Mesenchymal stem cell (in vitro differentiated cells and primary cell): ENCODE measurements around the gene PDGFRB.

ENCODE experiments used
- DNase-seq: peaks from one replicate; pipeline ENCODE4 v3.0.0-alpha.2; 2013
- H2AFZ ChIP-seq: one replicate; pipeline ENCODE4 v1.6.1; 2013; ENCODE audit warnings: low read depth, mild to moderate bottlenecking, control low read depth, inconsistent platforms, low read length, moderate library complexity
- H2AK5ac ChIP-seq: 2 replicates; pipeline ENCODE4 v1.6.1; 2013; ENCODE audit warnings: low read length, moderate library complexity, mild to moderate bottlenecking, inconsistent platforms; ENCODE audit not compliant: severe bottlenecking
- H2BK120ac ChIP-seq: one replicate; pipeline ENCODE4 v1.6.1; 2013; ENCODE audit warnings: low read depth, mild to moderate bottlenecking, inconsistent platforms, low read length, moderate library complexity
- H2BK12ac ChIP-seq, 2 experiments: one replicate each; pipeline ENCODE4 v1.6.1; 2013; ENCODE audit warnings: inconsistent platforms in 2 of 2, low read length in 2 of 2, mild to moderate bottlenecking in 2 of 2, moderate library complexity in 2 of 2, control low read depth in 1 of 2
- H2BK15ac ChIP-seq: one replicate; pipeline ENCODE4 v1.6.1; 2013; ENCODE audit warnings: mild to moderate bottlenecking, low read depth, inconsistent platforms; ENCODE audit not compliant: poor library complexity, severe bottlenecking
- H2BK5ac ChIP-seq: 2 replicates; pipeline ENCODE4 v1.6.1; 2013; ENCODE audit warnings: low read depth, mild to moderate bottlenecking, low read length, control low read depth, inconsistent platforms; ENCODE audit not compliant: poor library complexity, severe bottlenecking
- H3K14ac ChIP-seq, 2 experiments: one replicate each; pipeline ENCODE4 v1.6.1; 2013; ENCODE audit warnings: inconsistent platforms in 2 of 2, low read length in 2 of 2, control low read depth in 1 of 2, mild to moderate bottlenecking in 1 of 2, moderate library complexity in 1 of 2
- H3K18ac ChIP-seq, 2 experiments: one replicate each; pipeline ENCODE4 v1.6.1; 2013; ENCODE audit warnings: inconsistent platforms in 2 of 2, low read length in 2 of 2, control low read depth in 1 of 2, low read depth in 1 of 2, mild to moderate bottlenecking in 1 of 2
- H3K23ac ChIP-seq, 2 experiments: one replicate each; pipeline ENCODE4 v1.6.1; 2013; ENCODE audit warnings: inconsistent platforms in 2 of 2, low read length in 2 of 2, mild to moderate bottlenecking in 2 of 2, moderate library complexity in 2 of 2, control low read depth in 1 of 2
- H3K27ac ChIP-seq: 2 replicates; pipeline ENCODE4 v1.5.1; 2013; ENCODE audit warnings: mild to moderate bottlenecking, moderate library complexity, low read length, control low read depth, inconsistent platforms; ENCODE audit not compliant: poor library complexity, severe bottlenecking
- H3K27me3 ChIP-seq, 2 experiments: 2 replicates each; pipeline versions ENCODE4 v1.6.1 to v1.7.0; 2013; ENCODE audit warnings: low read length in 2 of 2, mild to moderate bottlenecking in 2 of 2, moderate library complexity in 2 of 2, control low read depth in 1 of 2, inconsistent platforms in 1 of 2; ENCODE audit not compliant: control insufficient read depth in 1 of 2, insufficient read depth in 1 of 2
- H3K36me3 ChIP-seq, 2 experiments: 2 replicates each; pipeline versions ENCODE4 v1.6.1 to v1.7.0; 2013; ENCODE audit warnings: low read length in 2 of 2, control low read depth in 1 of 2, inconsistent platforms in 1 of 2, low read depth in 1 of 2, mild to moderate bottlenecking in 1 of 2; ENCODE audit not compliant: insufficient read depth in 2 of 2, control insufficient read depth in 1 of 2
- H3K4ac ChIP-seq, 2 experiments: one replicate each; pipeline ENCODE4 v1.6.1; 2013; ENCODE audit warnings: inconsistent platforms in 2 of 2, low read length in 2 of 2, mild to moderate bottlenecking in 2 of 2, moderate library complexity in 2 of 2, control low read depth in 1 of 2, low read depth in 1 of 2
- H3K4me1 ChIP-seq: 2 replicates; pipeline ENCODE4 v1.6.1; 2013; ENCODE audit warnings: low read depth, low read length, control low read depth; ENCODE audit not compliant: control insufficient read depth, insufficient read depth
- H3K4me2 ChIP-seq: 2 replicates; pipeline ENCODE4 v1.6.1; 2013; ENCODE audit warnings: low read length, mild to moderate bottlenecking, inconsistent platforms; ENCODE audit not compliant: poor library complexity, severe bottlenecking
- H3K4me3 ChIP-seq, 2 experiments: 2 replicates each; pipeline versions ENCODE4 v1.5.1 to v1.7.0; 2013; ENCODE audit warnings: low read length in 2 of 2, mild to moderate bottlenecking in 2 of 2, control low read depth in 1 of 2, low read depth in 1 of 2; ENCODE audit not compliant: insufficient read depth in 1 of 2
- H3K79me1 ChIP-seq: replicated peaks from 2 replicates; pipeline ENCODE4 v1.6.1; 2013; ENCODE audit warnings: mild to moderate bottlenecking, control low read depth, low read length, inconsistent platforms; ENCODE audit not compliant: poor library complexity, severe bottlenecking
- H3K9ac ChIP-seq: 2 replicates; pipeline ENCODE4 v1.7.0; 2013; ENCODE audit warnings: mild to moderate bottlenecking, low read length, moderate library complexity
- H3K9me3 ChIP-seq: 2 replicates; pipeline ENCODE4 v1.7.0; 2013; ENCODE audit warnings: mild to moderate bottlenecking, low read length; ENCODE audit not compliant: control insufficient read depth
- H4K8ac ChIP-seq: one replicate; pipeline ENCODE4 v1.6.1; 2013; ENCODE audit warnings: inconsistent platforms, mild to moderate bottlenecking, low read length, moderate library complexity
- H4K91ac ChIP-seq: one replicate; pipeline ENCODE4 v1.6.1; 2013; ENCODE audit warnings: mild to moderate bottlenecking, low read length, inconsistent platforms
- WGBS: methylation state at CpG from one replicate; pipeline ENCODE4 v1.1.7; 2013; ENCODE audit warnings: mixed read lengths; 5-methylcytosine and 5-hydroxymethylcytosine counted together

PDGFRB gene

DNA sequence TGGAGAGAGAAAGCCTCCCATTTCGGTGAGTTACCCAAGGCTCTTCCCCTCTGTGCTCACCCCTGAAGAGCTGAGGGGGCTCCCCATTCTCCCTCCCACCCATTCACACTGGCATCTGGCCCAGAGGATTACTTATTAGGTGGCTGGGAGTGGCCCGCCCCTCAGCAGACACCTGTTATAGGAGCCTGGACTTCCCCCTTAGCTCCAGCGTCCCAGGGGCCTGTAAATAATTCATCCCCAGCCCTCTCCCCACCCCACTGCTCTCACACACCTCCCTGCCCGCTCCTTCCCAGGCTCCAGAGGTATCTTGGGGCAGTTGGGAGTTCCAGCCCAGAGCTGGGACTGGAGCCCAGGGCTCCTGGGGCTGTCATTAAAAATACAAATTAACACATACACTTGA lies 22.6 kb upstream of the PDGFRB start:
- Histone ChIP-seq H2BK5ac (no peak overlapping the region), H3K79me1 (no peaks in the 10 kb centered on the region), H2AK5ac (no peak overlapping the region), H2AFZ (no peak overlapping the region), H3K4ac (no peak overlapping the region), H3K27ac (no peak overlapping the region), H3K27me3 (no peaks in the 10 kb centered on the region), H3K23ac (no peak overlapping the region), H3K4me2 (no peak overlapping the region), H3K14ac (no peak overlapping the region), H3K4me1 (peaks cover 11% of the 10 kb centered on the region), H3K9ac (no peak overlapping the region), H4K8ac (no peak overlapping the region), H3K9me3 (no peaks in the 10 kb centered on the region), H2BK120ac (no peak overlapping the region), H3K4me3 (no peak overlapping the region), H3K18ac (no peak overlapping the region), H2BK15ac (no peak overlapping the region), H2BK12ac (no peak overlapping the region), H4K91ac (no peak overlapping the region), H3K36me3 (no peaks in the 10 kb centered on the region)
- DNase-seq, result no peak
- WGBS, result 82% methylated on average over 4 of the region's 4 CpGs

DNA sequence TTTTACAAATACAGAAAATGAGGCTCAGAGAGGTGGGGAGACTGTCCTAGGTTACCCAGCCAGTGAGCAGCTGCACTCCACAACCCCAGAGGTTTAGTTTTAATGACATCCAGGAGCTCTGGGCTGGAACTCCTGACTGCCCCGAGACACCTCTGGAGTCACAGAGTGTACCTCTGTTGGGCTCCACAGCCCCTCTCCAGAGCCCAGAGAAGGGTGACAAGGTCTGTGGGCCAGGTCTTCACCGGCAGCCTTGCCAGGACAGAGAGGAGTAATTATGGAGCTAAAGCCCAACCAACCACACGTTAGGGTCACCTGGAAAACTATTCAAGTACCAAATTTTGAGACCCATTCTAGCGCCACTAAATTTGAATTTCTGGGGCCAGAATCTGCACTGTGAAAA lies 22.1 kb upstream of the PDGFRB start:
- no peak overlapping the region for H2BK15ac ChIP-seq
- WGBS, result 88% methylated on average over 4 of the region's 4 CpGs

DNA sequence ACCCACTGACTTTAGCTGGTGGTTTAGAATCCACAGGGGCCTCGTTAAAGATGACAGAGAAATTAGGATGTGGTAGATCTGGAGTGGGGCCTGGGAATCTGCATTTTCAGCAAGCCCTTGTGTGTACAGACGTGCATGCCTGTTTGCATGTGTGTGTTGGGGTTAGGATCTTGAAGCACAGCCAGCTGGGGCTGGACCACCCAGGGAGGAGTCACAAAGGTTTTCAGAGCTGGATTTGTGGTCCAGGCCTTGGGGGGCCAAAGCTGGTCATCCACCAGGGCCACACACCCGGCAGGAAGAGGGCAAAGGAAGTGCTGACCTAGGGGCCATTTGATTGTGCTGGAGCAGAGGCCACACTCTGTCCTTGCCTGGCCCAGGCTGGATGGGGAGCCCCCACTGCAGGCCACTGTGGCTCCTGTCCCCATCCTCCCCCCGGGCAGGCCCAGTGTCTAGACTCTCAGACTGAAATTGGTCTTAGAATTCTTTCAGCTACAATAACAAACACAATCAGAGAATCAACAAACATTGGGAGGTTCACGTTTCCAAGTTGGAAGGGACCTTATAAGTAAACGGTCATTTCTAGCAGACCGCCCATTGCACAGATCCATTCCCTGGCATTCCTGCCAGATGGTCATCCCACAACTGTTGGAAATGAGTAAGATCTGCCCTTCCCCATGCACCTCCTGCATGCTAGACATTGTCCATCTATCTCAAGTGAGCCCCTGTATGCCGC lies 21.3 kb upstream of the PDGFRB start:
- no peak overlapping the region for H2AFZ ChIP-seq
- 77% methylated on average over 8 of the region's 8 CpGs for WGBS

More for the DNA sequence above, 22.1 kb upstream of the PDGFRB start:
- H4K8ac ChIP-seq, result no peak overlapping the region
- H3K27me3 ChIP-seq, result no peaks in the 10 kb centered on the region
- H2BK12ac ChIP-seq, result no peak overlapping the region
- H3K27ac ChIP-seq, result no peak overlapping the region
- no peak overlapping the region for H2BK120ac ChIP-seq
- DNase-seq, result no peak
- H3K18ac ChIP-seq, result no peak overlapping the region
- no peaks in the 10 kb centered on the region for H3K9me3 ChIP-seq
- H2AFZ ChIP-seq, result no peak overlapping the region
- no peak overlapping the region for H4K91ac ChIP-seq
- no peaks in the 10 kb centered on the region for H3K36me3 ChIP-seq
- H2AK5ac ChIP-seq, result no peak overlapping the region
- no peak overlapping the region for H3K9ac ChIP-seq
- no peak overlapping the region for H3K4me2 ChIP-seq
- H2BK5ac ChIP-seq, result no peak overlapping the region
- no peak overlapping the region for H3K4ac ChIP-seq
- no peak overlapping the region for H3K23ac ChIP-seq
- no peak overlapping the region for H3K14ac ChIP-seq
- H3K4me1 ChIP-seq, result peaks cover 11% of the 10 kb centered on the region
- no peak overlapping the region for H3K4me3 ChIP-seq
- H3K79me1 ChIP-seq, result no peaks in the 10 kb centered on the region

DNA sequence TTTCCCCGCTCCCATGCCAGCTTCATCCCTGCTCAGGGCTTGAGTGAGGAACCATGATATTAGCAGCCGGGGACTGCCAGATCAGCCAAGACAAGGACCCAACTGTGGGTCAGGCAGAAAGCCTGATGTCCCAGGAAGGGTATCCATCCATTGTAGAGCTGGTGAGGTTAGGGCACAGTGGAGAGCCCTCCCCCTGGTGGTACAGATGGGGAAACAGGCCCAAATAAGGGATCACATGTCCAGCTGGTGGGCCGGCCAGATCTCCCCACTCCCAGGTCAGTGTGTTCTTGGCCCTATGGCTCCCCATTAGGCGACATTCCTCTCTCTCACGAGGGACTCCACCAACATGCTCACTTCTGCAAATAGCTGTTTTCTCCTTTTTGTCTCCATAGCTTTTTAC lies 19.9 kb upstream of the PDGFRB start:
- Histone ChIP-seq H3K9me3 (no peaks in the 10 kb centered on the region), H2BK5ac (no peak overlapping the region), H3K4me3 (no peak overlapping the region), H3K14ac (no peak overlapping the region), H3K36me3 (no peaks in the 10 kb centered on the region), H3K27ac (no peak overlapping the region), H2AFZ (no peak overlapping the region), H3K4ac (no peak overlapping the region), H2BK120ac (no peak overlapping the region), H2AK5ac (no peak overlapping the region), H3K79me1 (no peaks in the 10 kb centered on the region), H3K18ac (no peak overlapping the region), H4K8ac (no peak overlapping the region), H3K23ac (peak overlapping the region in 1 of 2 experiments; percentile 3), H3K4me1 (peaks cover 13% of the 10 kb centered on the region), H3K9ac (no peak overlapping the region), H2BK12ac (no peak overlapping the region), H4K91ac (peak overlapping the region; percentile 43), H3K4me2 (no peak overlapping the region), H3K27me3 (peaks cover 0 to 2% of the 10 kb centered on the region in 2 experiments), H2BK15ac (peak overlapping the region; percentile 26)
- WGBS, result 66% methylated on average over 5 of the region's 5 CpGs
- DNase-seq, result peak; percentile 52

More for the DNA sequence above, 21.3 kb upstream of the PDGFRB start:
- peak; percentile 49 for DNase-seq
- H3K14ac ChIP-seq, result no peak overlapping the region
- H3K9me3 ChIP-seq, result no peaks in the 10 kb centered on the region
- no peaks in the 10 kb centered on the region for H3K79me1 ChIP-seq
- no peak overlapping the region for H2BK15ac ChIP-seq
- peaks cover 12% of the 10 kb centered on the region for H3K4me1 ChIP-seq
- no peak overlapping the region for H2BK5ac ChIP-seq
- no peaks in the 10 kb centered on the region for H3K27me3 ChIP-seq
- H2BK120ac ChIP-seq, result no peak overlapping the region
- H3K4ac ChIP-seq, result no peak overlapping the region
- H3K36me3 ChIP-seq, result no peaks in the 10 kb centered on the region
- no peak overlapping the region for H3K18ac ChIP-seq
- H3K4me3 ChIP-seq, result no peak overlapping the region
- no peak overlapping the region for H4K91ac ChIP-seq
- H2AK5ac ChIP-seq, result no peak overlapping the region
- no peak overlapping the region for H4K8ac ChIP-seq
- H2BK12ac ChIP-seq, result no peak overlapping the region
- peak overlapping the region; percentile 15 for H3K9ac ChIP-seq
- H3K4me2 ChIP-seq, result no peak overlapping the region
- H3K23ac ChIP-seq, result no peak overlapping the region
- no peak overlapping the region for H3K27ac ChIP-seq
